ENCODE data around the gene ZHX3. TPM values are rescaled to one million over a fixed set of nuclear protein-coding genes. Genes with fewer than 3 reads are reported as not detected.

The ZHX3 gene
- polyA plus RNA-seq, 1 donor, result 14.0 TPM

- peaks cover 95% of the 10 kb centered on the region for H3K36me3 ChIP-seq (ENCODE audit: control insufficient read depth, insufficient read depth, low read length)
- no peak for DNase-seq
- H3K9me3 ChIP-seq (ENCODE audit: control insufficient read depth, low read depth, low read length), result no peaks in the 10 kb centered on the region
- H3K27ac ChIP-seq (ENCODE audit: low read length), result no peak overlapping the region
- WGBS (ENCODE audit: insufficient coverage, low lambda C conversion rate), result no CpG with 5 or more reads among the region's 27 CpGs
- no peaks in the 10 kb centered on the region for H3K4me1 ChIP-seq (ENCODE audit: control insufficient read depth, insufficient read depth, low read length)
- no peaks in the 10 kb centered on the region for H3K27me3 ChIP-seq (ENCODE audit: control insufficient read depth, insufficient read depth, low read length)
- H3K4me3 ChIP-seq (ENCODE audit: low read length), result no peak overlapping the region
Measured at GRCh38 chr20:41166201-41167117, 151.1 kb downstream of the ZHX3 start.

GRCh38 chr20:41165001-41165882 lies 152.3 kb downstream of the ZHX3 start:
- Histone ChIP-seq H3K4me3 (ENCODE audit: low read length) (no peak overlapping the region), H3K4me1 (ENCODE audit: control insufficient read depth, insufficient read depth, low read length) (no peaks in the 10 kb centered on the region), H3K36me3 (ENCODE audit: control insufficient read depth, insufficient read depth, low read length) (peaks cover 91% of the 10 kb centered on the region), H3K27ac (ENCODE audit: low read length) (no peak overlapping the region), H3K27me3 (ENCODE audit: control insufficient read depth, insufficient read depth, low read length) (no peaks in the 10 kb centered on the region), H3K9me3 (ENCODE audit: control insufficient read depth, low read depth, low read length) (no peaks in the 10 kb centered on the region)
- no peak for DNase-seq
- WGBS (ENCODE audit: insufficient coverage, low lambda C conversion rate), result no CpG with 5 or more reads among the region's 24 CpGs

- 100% methylated on average over 1 of the region's 11 CpGs for WGBS (ENCODE audit: insufficient coverage, low lambda C conversion rate)
- Histone ChIP-seq H3K4me3 (ENCODE audit: low read length) (no peak overlapping the region), H3K9me3 (ENCODE audit: control insufficient read depth, low read depth, low read length) (no peaks in the 10 kb centered on the region), H3K4me1 (ENCODE audit: control insufficient read depth, insufficient read depth, low read length) (no peaks in the 10 kb centered on the region), H3K27me3 (ENCODE audit: control insufficient read depth, insufficient read depth, low read length) (no peaks in the 10 kb centered on the region), H3K27ac (ENCODE audit: low read length) (no peak overlapping the region), H3K36me3 (ENCODE audit: control insufficient read depth, insufficient read depth, low read length) (peaks cover 86% of the 10 kb centered on the region)
- no peak for DNase-seq
Measured at GRCh38 chr20:41163821-41164220, 153.7 kb downstream of the ZHX3 start.

- WGBS (ENCODE audit: insufficient coverage, low lambda C conversion rate), result no CpG with 5 or more reads among the region's 11 CpGs
- Histone ChIP-seq H3K4me3 (ENCODE audit: low read length) (no peak overlapping the region), H3K27ac (ENCODE audit: low read length) (no peak overlapping the region), H3K36me3 (ENCODE audit: control insufficient read depth, insufficient read depth, low read length) (peaks cover 74% of the 10 kb centered on the region), H3K9me3 (ENCODE audit: control insufficient read depth, low read depth, low read length) (no peaks in the 10 kb centered on the region), H3K27me3 (ENCODE audit: control insufficient read depth, insufficient read depth, low read length) (no peaks in the 10 kb centered on the region), H3K4me1 (ENCODE audit: control insufficient read depth, insufficient read depth, low read length) (peaks cover 4% of the 10 kb centered on the region)
- no peak for DNase-seq
Measured at GRCh38 chr20:41162396-41162795, 155.1 kb downstream of the ZHX3 start.

- Histone ChIP-seq H3K27me3 (ENCODE audit: control insufficient read depth, insufficient read depth, low read length) (no peaks in the 10 kb centered on the region), H3K9me3 (ENCODE audit: control insufficient read depth, low read depth, low read length) (no peaks in the 10 kb centered on the region), H3K4me1 (ENCODE audit: control insufficient read depth, insufficient read depth, low read length) (peaks cover 5% of the 10 kb centered on the region), H3K27ac (ENCODE audit: low read length) (no peak overlapping the region), H3K36me3 (ENCODE audit: control insufficient read depth, insufficient read depth, low read length) (peaks cover 69% of the 10 kb centered on the region), H3K4me3 (ENCODE audit: low read length) (no peak overlapping the region)
- WGBS (ENCODE audit: insufficient coverage, low lambda C conversion rate), result no CpG with 5 or more reads among the region's 1 CpG
- DNase-seq, result no peak
Measured at GRCh38 chr20:41161886-41162285, 155.6 kb downstream of the ZHX3 start.

GRCh38 chr20:41160686-41161085 lies 156.8 kb downstream of the ZHX3 start:
- Histone ChIP-seq H3K27ac (ENCODE audit: low read length) (no peak overlapping the region), H3K27me3 (ENCODE audit: control insufficient read depth, insufficient read depth, low read length) (no peaks in the 10 kb centered on the region), H3K36me3 (ENCODE audit: control insufficient read depth, insufficient read depth, low read length) (peaks cover 60% of the 10 kb centered on the region), H3K4me1 (ENCODE audit: control insufficient read depth, insufficient read depth, low read length) (peaks cover 5% of the 10 kb centered on the region), H3K9me3 (ENCODE audit: control insufficient read depth, low read depth, low read length) (no peaks in the 10 kb centered on the region), H3K4me3 (ENCODE audit: low read length) (no peak overlapping the region)
- WGBS (ENCODE audit: insufficient coverage, low lambda C conversion rate), result no CpG with 5 or more reads among the region's 2 CpGs
- no peak for DNase-seq

- no peak for DNase-seq
- 80% methylated on average over 2 of the region's 10 CpGs for WGBS (ENCODE audit: insufficient coverage, low lambda C conversion rate)
- Histone ChIP-seq H3K27ac (ENCODE audit: low read length) (no peak overlapping the region), H3K36me3 (ENCODE audit: control insufficient read depth, insufficient read depth, low read length) (peaks cover 55% of the 10 kb centered on the region), H3K9me3 (ENCODE audit: control insufficient read depth, low read depth, low read length) (no peaks in the 10 kb centered on the region), H3K4me3 (ENCODE audit: low read length) (no peak overlapping the region), H3K27me3 (ENCODE audit: control insufficient read depth, insufficient read depth, low read length) (no peaks in the 10 kb centered on the region), H3K4me1 (ENCODE audit: control insufficient read depth, insufficient read depth, low read length) (peaks cover 5% of the 10 kb centered on the region)
Measured at GRCh38 chr20:41159547-41159946, 158.0 kb downstream of the ZHX3 start.

GRCh38 chr20:41158082-41158625 lies 159.4 kb downstream of the ZHX3 start:
- no CpG with 5 or more reads among the region's 6 CpGs for WGBS (ENCODE audit: insufficient coverage, low lambda C conversion rate)
- Histone ChIP-seq H3K27ac (ENCODE audit: low read length) (no peak overlapping the region), H3K36me3 (ENCODE audit: control insufficient read depth, insufficient read depth, low read length) (peaks cover 46% of the 10 kb centered on the region)

GRCh38 chr20:41155261-41155660 lies 162.3 kb downstream of the ZHX3 start:
- Histone ChIP-seq H3K27me3 (ENCODE audit: control insufficient read depth, insufficient read depth, low read length) (no peaks in the 10 kb centered on the region), H3K9me3 (ENCODE audit: control insufficient read depth, low read depth, low read length) (no peaks in the 10 kb centered on the region), H3K4me3 (ENCODE audit: low read length) (no peak overlapping the region), H3K27ac (ENCODE audit: low read length) (no peak overlapping the region), H3K4me1 (ENCODE audit: control insufficient read depth, insufficient read depth, low read length) (peaks cover 21% of the 10 kb centered on the region), H3K36me3 (ENCODE audit: control insufficient read depth, insufficient read depth, low read length) (peaks cover 26% of the 10 kb centered on the region)
- no CpG with 5 or more reads among the region's 7 CpGs for WGBS (ENCODE audit: insufficient coverage, low lambda C conversion rate)
- no peak for DNase-seq

More at GRCh38 chr20:41158082-41158625, 159.4 kb downstream of the ZHX3 start:
- Histone ChIP-seq H3K27me3 (ENCODE audit: control insufficient read depth, insufficient read depth, low read length) (no peaks in the 10 kb centered on the region), H3K4me3 (ENCODE audit: low read length) (no peak overlapping the region), H3K9me3 (ENCODE audit: control insufficient read depth, low read depth, low read length) (no peaks in the 10 kb centered on the region), H3K4me1 (ENCODE audit: control insufficient read depth, insufficient read depth, low read length) (peaks cover 5% of the 10 kb centered on the region)
- DNase-seq, result no peak

Measured in large intestine (tissue), 3 donors.